Neutrophil (primary cell): ENCODE measurements around the gene MYLK4.

ENCODE experiments used
- H3K27ac ChIP-seq: fragments of 200-600 bp; sonication (generic); 2 replicates; pipeline ENCODE4 v1.5.1; 2016; ENCODE audit warnings: mild to moderate bottlenecking, moderate library complexity
- H3K27me3 ChIP-seq: fragments of 200-600 bp; sonication (generic); 2 replicates; pipeline ENCODE4 v1.6.0; 2016; ENCODE audit warnings: mild to moderate bottlenecking
- H3K36me3 ChIP-seq: fragments of 200-600 bp; sonication (generic); 2 replicates; pipeline ENCODE4 v1.5.1; 2017
- H3K4me1 ChIP-seq, 2 experiments: fragments of 200-600 bp in 1 of 2; sonication (generic) in 1 of 2; 1 replicate in 1 of 2; 2 replicates in 1 of 2; pipeline versions ENCODE4 v1.5.1 to v1.6.1; 2013 to 2016; ENCODE audit warnings: low read depth in 1 of 2, low read length in 1 of 2, mild to moderate bottlenecking in 1 of 2, moderate library complexity in 1 of 2; ENCODE audit not compliant: control insufficient read depth in 1 of 2, insufficient read depth in 1 of 2
- H3K4me3 ChIP-seq, 2 experiments: fragments of 200-600 bp in 1 of 2; sonication (generic) in 1 of 2; 1 replicate in 1 of 2; 2 replicates in 1 of 2; pipeline ENCODE4 v1.5.1; 2013 to 2016; ENCODE audit warnings: low read depth in 1 of 2, low read length in 1 of 2, mild to moderate bottlenecking in 1 of 2, moderate library complexity in 1 of 2
- H3K9me3 ChIP-seq: fragments of 200-600 bp; sonication (generic); 2 replicates; pipeline ENCODE4 v1.5.1; 2016
- CTCF ChIP-seq: fragments of 200-600 bp; sonication (generic); IDR thresholded peaks from 2 replicates; pipeline ENCODE4 v1.5.1; 2016; ENCODE audit warnings: antibody characterized with exemption

Gene MYLK4

GRCh38 chr6:2693231-2693630 is 57.5 kb downstream of the MYLK4 start:
- Histone ChIP-seq H3K36me3 (no peaks in the 10 kb centered on the region), H3K27ac (no peak overlapping the region), H3K27me3 (no peaks in the 10 kb centered on the region), H3K4me1 (peaks cover 0 to 4% of the 10 kb centered on the region in 2 experiments), H3K4me3 (no peak overlapping the region), H3K9me3 (no peaks in the 10 kb centered on the region)
- TF ChIP-seq CTCF = no peak

- H3K27me3 ChIP-seq = no peaks in the 10 kb centered on the region
- TF ChIP-seq CTCF = no peak
- no peak overlapping the region for H3K27ac ChIP-seq
- no peak overlapping the region for H3K4me3 ChIP-seq
- H3K9me3 ChIP-seq = no peaks in the 10 kb centered on the region
- no peaks in the 10 kb centered on the region for H3K36me3 ChIP-seq
- peaks cover 0 to 8% of the 10 kb centered on the region in 2 experiments for H3K4me1 ChIP-seq
Measured at GRCh38 chr6:2688401-2689064, 62.2 kb downstream of the MYLK4 start.

- Histone ChIP-seq H3K27ac (no peak overlapping the region), H3K27me3 (no peaks in the 10 kb centered on the region), H3K9me3 (no peaks in the 10 kb centered on the region), H3K4me3 (no peak overlapping the region), H3K4me1 (peaks cover 0 to 4% of the 10 kb centered on the region in 2 experiments), H3K36me3 (no peaks in the 10 kb centered on the region)
- TF ChIP-seq CTCF = no peak
Measured at GRCh38 chr6:2687456-2687855, 63.3 kb downstream of the MYLK4 start.

- H3K27ac ChIP-seq = no peak overlapping the region
- H3K4me1 ChIP-seq = peaks cover 0 to 4% of the 10 kb centered on the region in 2 experiments
- H3K36me3 ChIP-seq = no peaks in the 10 kb centered on the region
- H3K27me3 ChIP-seq = no peaks in the 10 kb centered on the region
- H3K4me3 ChIP-seq = no peak overlapping the region
- no peaks in the 10 kb centered on the region for H3K9me3 ChIP-seq
- no peak for TF ChIP-seq CTCF
Measured at GRCh38 chr6:2686515-2686914, 64.2 kb downstream of the MYLK4 start.

- Histone ChIP-seq H3K27me3 (no peaks in the 10 kb centered on the region), H3K27ac (no peak overlapping the region), H3K4me1 (peaks cover 0 to 4% of the 10 kb centered on the region in 2 experiments), H3K4me3 (no peak overlapping the region), H3K36me3 (no peaks in the 10 kb centered on the region), H3K9me3 (no peaks in the 10 kb centered on the region)
- no peak for TF ChIP-seq CTCF
Measured at GRCh38 chr6:2684766-2685754, 65.7 kb downstream of the MYLK4 start.
